Nephron progenitor cell (in vitro differentiated cells): ENCODE results near the gene ALDH3B2.

Experiments used
- DNase-seq: peaks from one replicate; pipeline ENCODE4 v3.0.0; 2021
- H3K27ac Mint-ChIP-seq: 2 replicates; pipeline ENCODE4 v1.8.0; 2021; ENCODE audit warnings: mild to moderate bottlenecking, moderate library complexity, mixed read lengths
- H3K27me3 Mint-ChIP-seq: 2 replicates; pipeline ENCODE4 v1.8.0; 2021; ENCODE audit warnings: mild to moderate bottlenecking, low read depth, mixed read lengths; ENCODE audit not compliant: poor library complexity
- H3K36me3 Mint-ChIP-seq: 2 replicates; pipeline ENCODE4 v1.8.0; 2021; ENCODE audit warnings: low read depth, mixed read lengths
- H3K4me1 Mint-ChIP-seq: 2 replicates; pipeline ENCODE4 v1.8.0; 2021; ENCODE audit warnings: mixed read lengths
- H3K4me3 Mint-ChIP-seq: 2 replicates; pipeline ENCODE4 v1.8.0; 2021; ENCODE audit warnings: mild to moderate bottlenecking, moderate library complexity, mixed read lengths
- H3K9me3 Mint-ChIP-seq: 2 replicates; pipeline ENCODE4 v1.8.0; 2021; ENCODE audit warnings: mild to moderate bottlenecking, moderate library complexity, mixed read lengths
- CTCF ChIP-seq: fragments of 200-600 bp; sonication (generic); IDR thresholded peaks from 2 replicates; pipeline ENCODE4 v1.5.0; 2021; ENCODE audit warnings: antibody characterized with exemption

Gene ALDH3B2

DNA sequence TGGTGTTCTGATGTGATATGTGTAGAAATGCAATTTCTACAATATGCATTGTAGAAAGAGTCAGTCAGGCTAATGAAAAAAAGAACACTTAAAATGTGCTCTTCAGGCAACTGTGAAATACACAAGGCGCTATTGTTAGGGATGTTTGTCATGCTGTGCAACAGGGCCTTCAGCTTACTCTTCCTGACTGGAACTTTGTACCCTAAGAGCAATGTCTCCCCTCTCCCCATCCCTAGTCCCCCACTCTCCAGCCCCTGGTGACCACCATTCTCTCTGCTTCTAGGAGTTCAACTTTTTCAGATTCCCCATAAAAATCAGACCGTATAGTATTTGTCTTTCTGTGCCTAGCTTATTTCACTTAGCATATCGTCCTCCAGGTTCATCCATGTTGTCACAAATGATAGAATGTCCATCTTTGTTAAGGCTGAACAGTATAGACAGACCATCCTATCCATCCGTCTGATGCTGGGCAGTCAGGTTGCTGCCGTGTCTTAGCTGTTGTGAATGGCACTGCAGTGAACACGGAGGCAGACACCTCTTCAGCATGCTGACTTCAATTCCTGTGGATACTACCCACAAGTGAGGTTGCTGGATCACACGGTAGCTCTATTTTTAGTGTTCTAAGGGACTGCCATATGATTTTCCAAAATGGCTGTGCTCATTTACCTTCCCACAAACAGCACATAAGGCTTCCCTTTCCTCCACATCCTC is 57.0 kb downstream of the ALDH3B2 start:
- peaks cover 18% of the 10 kb centered on the region for H3K9me3 Mint-ChIP-seq
- peaks cover 19% of the 10 kb centered on the region for H3K27me3 Mint-ChIP-seq
- H3K4me1 Mint-ChIP-seq = peaks cover 45% of the 10 kb centered on the region
- peaks cover 19% of the 10 kb centered on the region for H3K36me3 Mint-ChIP-seq
- DNase-seq = no peak
- H3K4me3 Mint-ChIP-seq = peak overlapping the region; percentile 24
- no peak overlapping the region for H3K27ac Mint-ChIP-seq
- TF ChIP-seq CTCF = no peak

- Mint-ChIP-seq H3K4me1 (peaks cover 37% of the 10 kb centered on the region), H3K9me3 (peaks cover 18% of the 10 kb centered on the region), H3K27ac (no peak overlapping the region), H3K27me3 (peaks cover 15% of the 10 kb centered on the region), H3K4me3 (peak overlapping the region; percentile 24), H3K36me3 (peaks cover 19% of the 10 kb centered on the region)
- TF ChIP-seq CTCF = no peak
- DNase-seq = no peak
These were observed 57.8 kb downstream of the ALDH3B2 start for GRCh38 chr11:67616431-67617242.

GRCh38 chr11:67615728-67616430 is 58.5 kb downstream of the ALDH3B2 start:
- H3K36me3 Mint-ChIP-seq = peaks cover 19% of the 10 kb centered on the region
- no peak overlapping the region for H3K27ac Mint-ChIP-seq
- peaks cover 32% of the 10 kb centered on the region for H3K4me1 Mint-ChIP-seq
- peaks cover 18% of the 10 kb centered on the region for H3K9me3 Mint-ChIP-seq
- DNase-seq = no peak
- TF ChIP-seq CTCF = no peak
- H3K27me3 Mint-ChIP-seq = peaks cover 12% of the 10 kb centered on the region
- no peak overlapping the region for H3K4me3 Mint-ChIP-seq

DNA sequence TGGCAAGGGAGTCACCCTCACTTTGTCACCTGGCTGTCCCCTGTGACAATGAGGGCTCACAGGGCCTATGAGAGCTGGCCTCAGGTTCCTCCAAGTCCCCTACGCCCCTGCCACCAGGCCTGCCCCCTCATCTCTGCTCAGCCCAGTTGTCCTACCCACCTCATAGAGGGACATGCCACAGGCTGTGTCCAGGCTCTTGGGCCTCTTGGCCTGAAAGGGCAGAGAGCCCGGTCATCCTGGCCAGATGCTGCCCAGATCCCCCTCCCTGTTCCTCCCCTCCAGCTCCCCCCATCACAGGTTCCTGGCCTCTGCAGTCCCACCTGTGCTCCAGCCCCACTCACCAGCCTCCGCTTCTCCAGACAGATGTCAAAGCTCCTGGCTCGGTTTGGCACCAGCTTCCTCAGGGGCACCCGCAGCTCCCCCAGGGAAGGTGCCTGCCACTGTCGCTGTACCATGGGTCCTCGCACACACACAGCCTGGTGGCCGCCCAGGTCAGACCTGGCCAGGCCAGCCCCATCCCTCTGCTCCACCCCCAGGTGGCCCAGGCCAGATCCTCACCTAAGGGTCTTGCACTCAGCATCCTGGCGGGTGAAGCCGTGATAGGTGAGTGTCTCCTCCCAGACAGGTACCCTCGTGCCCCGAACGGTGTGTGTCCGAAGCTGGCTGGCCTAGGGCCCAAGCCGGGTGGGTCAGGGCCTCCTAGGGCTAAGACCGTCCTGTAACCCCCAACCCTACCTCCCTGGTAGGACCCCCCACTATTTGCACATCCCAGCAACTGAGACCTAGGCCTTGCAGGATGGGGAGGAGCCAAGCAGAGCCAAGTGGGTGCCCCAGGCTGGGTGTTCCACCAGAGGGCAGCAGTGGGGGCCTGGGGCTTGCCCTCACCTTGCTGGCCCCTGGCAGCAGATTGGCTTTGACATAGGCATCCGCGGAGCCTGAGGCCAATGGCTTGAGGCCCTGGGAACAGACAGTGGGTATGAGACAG is 59.4 kb downstream of the ALDH3B2 start:
- peaks cover 12% of the 10 kb centered on the region for H3K27me3 Mint-ChIP-seq
- no peak overlapping the region for H3K4me3 Mint-ChIP-seq
- peaks cover 17% of the 10 kb centered on the region for H3K9me3 Mint-ChIP-seq
- no peak for DNase-seq
- peaks cover 30% of the 10 kb centered on the region for H3K4me1 Mint-ChIP-seq
- H3K36me3 Mint-ChIP-seq = peaks cover 18% of the 10 kb centered on the region
- peak; percentile 46 for TF ChIP-seq CTCF
- no peak overlapping the region for H3K27ac Mint-ChIP-seq

- peaks cover 17% of the 10 kb centered on the region for H3K36me3 Mint-ChIP-seq
- H3K27me3 Mint-ChIP-seq = peaks cover 12% of the 10 kb centered on the region
- no peak overlapping the region for H3K4me3 Mint-ChIP-seq
- H3K9me3 Mint-ChIP-seq = peaks cover 10% of the 10 kb centered on the region
- peak; percentile 84 for DNase-seq
- H3K4me1 Mint-ChIP-seq = peaks cover 24% of the 10 kb centered on the region
- no peak overlapping the region for H3K27ac Mint-ChIP-seq
- TF ChIP-seq CTCF = peak; percentile 73
These were observed 60.3 kb downstream of the ALDH3B2 start for GRCh38 chr11:67613960-67614715.
